Astrocyte (in vitro differentiated cells and primary cell): Measurements from ENCODE around the gene HOXA5.

Experiments used
- EZH2 ChIP-seq: IDR thresholded peaks from 2 replicates; pipeline ENCODE4 v1.6.1; 2012; ENCODE audit warnings: mild to moderate bottlenecking, low read length, inconsistent platforms; ENCODE audit not compliant: insufficient read depth
- TF ChIP-seq, protein P1 (sequence below): IDR thresholded peaks from 2 replicates; pipeline ENCODE4 v1.5.1; 2011; ENCODE audit warnings: low read depth, mild to moderate bottlenecking, inconsistent platforms, low read length, moderate library complexity; ENCODE audit not compliant: insufficient read depth

GRCh38 chr7:27126596-27127327 is 16.7 kb downstream of the HOXA5 start:
- TF ChIP-seq, protein P1, sequence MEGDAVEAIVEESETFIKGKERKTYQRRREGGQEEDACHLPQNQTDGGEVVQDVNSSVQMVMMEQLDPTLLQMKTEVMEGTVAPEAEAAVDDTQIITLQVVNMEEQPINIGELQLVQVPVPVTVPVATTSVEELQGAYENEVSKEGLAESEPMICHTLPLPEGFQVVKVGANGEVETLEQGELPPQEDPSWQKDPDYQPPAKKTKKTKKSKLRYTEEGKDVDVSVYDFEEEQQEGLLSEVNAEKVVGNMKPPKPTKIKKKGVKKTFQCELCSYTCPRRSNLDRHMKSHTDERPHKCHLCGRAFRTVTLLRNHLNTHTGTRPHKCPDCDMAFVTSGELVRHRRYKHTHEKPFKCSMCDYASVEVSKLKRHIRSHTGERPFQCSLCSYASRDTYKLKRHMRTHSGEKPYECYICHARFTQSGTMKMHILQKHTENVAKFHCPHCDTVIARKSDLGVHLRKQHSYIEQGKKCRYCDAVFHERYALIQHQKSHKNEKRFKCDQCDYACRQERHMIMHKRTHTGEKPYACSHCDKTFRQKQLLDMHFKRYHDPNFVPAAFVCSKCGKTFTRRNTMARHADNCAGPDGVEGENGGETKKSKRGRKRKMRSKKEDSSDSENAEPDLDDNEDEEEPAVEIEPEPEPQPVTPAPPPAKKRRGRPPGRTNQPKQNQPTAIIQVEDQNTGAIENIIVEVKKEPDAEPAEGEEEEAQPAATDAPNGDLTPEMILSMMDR: no peak
- TF ChIP-seq EZH2: no peak
